Nucleus accumbens (tissue), 56 donors: ENCODE data around the gene CD207.

Experiments used
- DNase-seq, 56 donors: peaks; one replicate each; lab custom pipeline; 2025; lab: John Stamatoyannopoulos, UW

Gene CD207

DNA sequence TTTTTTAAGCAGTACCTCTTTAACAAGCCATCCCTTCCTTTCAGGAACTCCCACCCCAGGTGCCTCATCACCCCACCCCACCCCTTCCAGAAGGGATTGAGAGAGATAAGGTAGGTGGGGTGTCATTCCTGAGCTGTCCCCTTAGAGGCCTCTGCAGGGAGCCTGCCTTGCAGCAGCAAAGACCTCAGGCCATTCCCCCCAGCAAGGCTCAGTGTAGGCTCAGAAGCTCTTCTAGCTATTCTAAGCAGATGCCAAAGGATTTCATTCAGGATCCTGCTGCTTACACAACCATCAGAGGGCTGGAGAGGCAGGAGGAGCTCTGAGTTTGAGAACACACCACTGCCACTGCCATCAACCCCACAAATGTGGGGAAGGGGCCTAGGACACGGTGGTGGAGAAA is 39.4 kb downstream of the CD207 start:
- no peak for DNase-seq

DNA sequence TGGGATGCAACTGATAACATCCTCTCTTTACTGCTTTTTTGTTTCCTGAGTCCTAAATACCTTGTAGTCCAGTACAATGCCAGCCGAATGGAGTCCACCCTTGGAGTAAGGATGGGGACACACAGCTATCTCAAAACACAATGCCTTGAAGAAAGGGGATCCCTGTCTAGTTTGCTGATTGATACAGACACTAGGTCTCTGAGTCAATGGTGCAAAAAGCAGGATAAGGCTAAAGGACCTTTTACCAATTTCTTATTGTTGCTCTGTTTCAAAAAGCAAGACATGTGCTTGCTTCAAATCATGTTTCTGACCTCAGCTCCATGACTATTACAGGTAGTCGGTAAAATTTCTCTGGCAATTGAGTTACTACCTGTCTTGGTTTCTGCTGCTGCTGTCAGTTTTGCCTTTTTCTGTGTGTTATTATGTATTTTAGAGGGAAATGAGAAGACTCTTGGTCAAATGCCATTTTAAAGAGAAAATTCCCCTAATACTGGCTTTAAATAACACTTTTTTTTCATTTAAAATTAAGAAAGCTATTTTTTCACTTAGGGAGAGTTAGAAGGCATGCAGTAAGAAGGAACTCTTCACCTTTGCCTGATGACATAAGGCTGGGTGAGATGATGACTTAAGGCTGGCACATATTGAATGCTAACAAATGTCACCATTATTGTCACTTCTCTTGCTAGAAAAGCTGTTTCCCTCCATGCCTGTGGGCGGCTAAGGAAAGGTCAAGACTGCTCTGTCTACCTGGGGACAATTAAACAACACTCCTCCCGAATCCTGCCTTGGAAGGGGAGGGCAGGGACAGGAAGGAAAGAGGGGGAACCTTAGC is 40.2 kb downstream of the CD207 start:
- DNase-seq, result no peak

DNA sequence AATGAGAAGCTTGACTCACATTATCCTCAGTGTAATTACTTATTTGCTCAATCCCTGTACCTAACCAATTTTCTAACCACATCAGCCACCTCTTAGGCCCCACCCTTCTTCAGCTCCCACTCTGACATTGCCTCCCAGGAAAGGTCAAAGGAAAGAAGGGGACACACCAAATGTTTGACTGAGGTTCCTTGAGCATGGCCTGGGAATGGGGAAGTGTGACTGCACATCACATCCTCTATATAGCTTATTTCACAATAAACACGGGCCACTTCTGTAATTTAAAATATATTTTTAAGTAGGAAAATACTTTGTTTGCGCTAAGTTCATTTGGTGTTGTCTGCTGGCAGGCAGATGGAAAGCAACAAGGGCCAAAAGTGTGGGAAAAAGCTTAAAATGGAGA is 42.2 kb downstream of the CD207 start:
- no peak for DNase-seq

DNA sequence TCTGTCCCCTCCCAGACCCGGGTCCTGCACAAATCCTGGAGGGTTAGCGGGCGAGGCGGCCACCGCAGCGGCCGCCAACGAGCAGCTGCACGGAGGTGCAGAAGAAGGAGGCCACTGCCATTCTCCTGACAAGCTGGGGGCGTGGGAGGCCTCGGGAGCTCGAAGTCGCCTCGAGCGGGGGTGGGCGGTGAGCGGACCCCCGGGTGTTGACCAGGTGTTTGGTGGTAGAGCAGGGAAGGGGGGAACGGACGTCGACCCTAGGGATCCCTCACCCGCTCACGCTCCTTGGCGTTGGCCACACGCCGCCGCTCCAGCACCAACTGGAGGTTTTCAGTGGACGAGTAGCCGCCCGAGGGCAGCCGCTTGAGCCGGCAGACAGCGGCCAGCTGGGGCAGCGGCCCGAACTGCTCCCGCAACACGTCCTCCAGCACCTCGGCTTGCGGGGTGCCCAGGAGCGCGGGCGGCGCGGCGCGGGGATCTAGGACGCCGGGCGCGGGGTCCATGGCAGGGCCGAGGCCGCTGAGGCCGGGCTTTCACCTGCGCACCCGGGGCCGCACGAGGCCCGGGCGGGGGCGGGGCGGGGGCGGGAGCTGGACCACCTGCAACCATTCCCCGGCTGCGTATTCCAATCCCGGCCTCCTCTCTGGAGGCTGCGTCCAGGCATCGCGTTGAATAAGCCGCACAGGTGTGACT is 45.3 kb downstream of the CD207 start, which contains the start of gene FIGLA:
FIGLA (minus strand) TSS at position 508 of the 693 bp plus-strand sequence; CDS start at position 503, 5 bp downstream.
- DNase-seq, result peak in 1 of 56 donors; percentile 18

DNA sequence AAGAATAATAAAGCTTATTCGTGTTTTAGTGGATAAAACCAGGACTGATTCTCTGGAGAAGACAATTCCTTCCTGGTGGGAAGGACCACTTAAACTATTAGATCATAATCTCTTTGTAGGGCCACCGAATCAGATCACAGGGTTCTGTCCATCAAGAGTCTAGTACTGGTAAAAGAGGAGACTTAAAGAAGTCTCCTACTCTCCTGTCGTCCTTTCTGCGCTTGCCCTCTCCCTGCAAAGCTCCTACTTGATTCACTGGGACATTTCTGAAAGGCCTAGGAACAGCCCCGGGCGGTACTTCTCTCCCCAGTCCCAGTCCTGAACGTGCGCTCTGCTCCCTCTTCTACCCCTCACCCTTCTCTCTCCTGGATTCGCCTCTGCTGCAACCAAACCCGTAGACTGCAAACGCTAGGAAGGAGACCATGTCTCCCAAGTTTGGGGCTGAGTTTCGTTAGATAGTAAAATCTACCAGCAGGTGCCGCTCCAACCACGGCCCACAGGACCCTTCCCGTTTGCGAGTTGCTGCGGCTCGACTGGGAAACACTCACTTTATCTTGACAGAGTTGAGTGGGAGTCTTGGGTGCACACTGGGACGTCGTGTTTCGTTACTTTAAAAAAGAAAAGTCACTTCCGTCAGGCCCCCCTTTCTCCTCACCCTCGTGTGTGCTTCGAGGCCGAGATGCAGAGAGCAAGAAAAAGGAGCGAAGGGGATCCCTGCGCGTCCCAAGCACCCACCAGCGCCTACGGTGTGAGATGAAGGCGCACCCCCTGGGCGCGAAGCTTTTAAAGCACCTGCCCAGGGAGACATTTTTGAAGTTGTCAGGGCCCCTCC is 46.1 kb downstream of the CD207 start:
- DNase-seq, result peak in 49 of 56 donors; percentile 14 to 81 (median 41)

DNA sequence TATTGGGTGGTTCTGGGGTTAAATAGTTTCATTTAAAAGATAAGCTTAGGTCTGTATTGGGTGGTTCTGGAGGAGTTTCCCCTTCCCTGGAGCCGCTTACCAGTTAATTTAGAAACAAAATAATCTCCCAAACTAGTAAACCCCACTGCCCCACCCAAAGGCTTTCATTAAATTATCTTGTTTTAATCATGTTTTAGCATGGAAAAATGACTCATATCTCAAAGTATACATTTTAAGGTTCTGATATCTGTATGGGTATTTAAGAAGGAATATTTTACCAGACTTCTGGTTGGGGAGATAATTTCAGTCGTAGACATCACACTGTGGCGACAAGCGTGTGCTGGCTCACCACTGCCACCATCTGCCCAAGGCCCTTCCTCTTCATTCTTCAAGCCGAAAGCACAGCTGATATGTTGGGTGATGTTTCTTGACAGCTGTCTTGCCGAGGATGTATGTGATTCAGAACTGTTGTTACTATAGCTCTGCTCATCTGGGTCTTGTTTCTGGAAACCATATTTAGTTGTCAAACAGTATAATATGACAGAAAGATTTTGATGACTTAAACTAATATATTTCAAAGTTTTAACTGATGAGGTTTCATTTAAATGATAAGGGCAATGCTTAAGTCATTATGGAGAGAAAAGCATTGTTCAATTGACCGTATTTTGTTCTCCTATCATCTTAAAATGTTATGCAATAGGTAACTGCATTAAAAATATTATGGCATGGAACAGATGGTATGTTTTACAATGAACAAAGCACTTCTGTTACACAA is 50.3 kb downstream of the CD207 start:
- DNase-seq, result peak in 31 of 56 donors; percentile 1 to 72 (median 25)

DNA sequence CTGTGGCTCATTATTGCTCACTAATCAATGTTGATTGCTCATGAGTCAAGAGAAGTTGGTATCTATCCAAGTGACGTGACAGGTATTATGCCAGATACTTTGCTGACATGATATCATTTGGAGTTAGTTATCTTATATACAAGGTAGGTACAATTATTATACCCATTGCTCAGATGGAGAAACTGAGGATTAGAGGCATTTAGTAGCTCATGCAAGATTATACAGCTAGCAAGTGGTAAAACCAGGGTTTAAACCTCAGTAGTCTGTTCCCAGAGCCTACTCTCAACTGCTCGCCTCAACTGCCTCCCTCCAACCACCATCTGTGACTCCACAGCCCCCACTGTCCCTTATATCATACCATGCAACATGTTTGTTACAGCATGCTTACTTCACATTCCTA is 51.3 kb downstream of the CD207 start:
- DNase-seq, result no peak
